Sigmoid colon (tissue), 4 donors: Measurements from ENCODE around the gene NPAS4.

Experiments used
- CTCF ChIP-seq, 4 experiments: fragments of 450-650 bp in 3 of 4; fragments of 200-600 bp in 1 of 4; IDR thresholded peaks; one replicate each; pipeline ENCODE4 v1.5.1; 2016 to 2019; ENCODE audit warnings: antibody characterized with exemption in 4 of 4, mild to moderate bottlenecking in 3 of 4, moderate library complexity in 2 of 4
- POLR2A ChIP-seq, 2 donors: fragments of 450-650 bp; IDR thresholded peaks; one replicate each; pipeline ENCODE4 v1.6.1; 2016; ENCODE audit warnings: antibody characterized with exemption in 2 of 2, mild to moderate bottlenecking in 2 of 2, moderate library complexity in 2 of 2
- POLR2AphosphoS5 ChIP-seq, 4 donors: sonication (generic); formaldehyde crosslinking; IDR thresholded peaks; one replicate each; pipeline ENCODE4 v1.6.1; 2017; ENCODE audit warnings: antibody characterized with exemption in 4 of 4

GRCh38 chr11:66457826-66458225 is 37.0 kb downstream of the NPAS4 start:
- no peak for TF ChIP-seq POLR2A (IDR thresholded peaks at IDR 0.05)
- no peak for TF ChIP-seq POLR2AphosphoS5 (IDR thresholded peaks at IDR 0.05)
- TF ChIP-seq CTCF (IDR thresholded peaks at IDR 0.05), result no peak
